ENCODE measurements around the gene DLG2.

GRCh38 chr11:85658180-85658579 is 31.0 kb upstream of the DLG2 start:
- no peak for TF ChIP-seq CTCF (IDR thresholded peaks at IDR 0.05; ENCODE audit: low read length)
- no peak for TF ChIP-seq EZH2 (IDR thresholded peaks at IDR 0.05; ENCODE audit: borderline replicate concordance, low read length)

Measured in OCI-LY1 (cell line).